Keratinocyte (primary cell): Measurements from ENCODE around the gene ADIPOR2.

Experiments used
- CTCF ChIP-seq, 3 experiments: IDR thresholded peaks in 1 of 3; conservative IDR thresholded peaks in 1 of 3; optimal IDR thresholded peaks in 1 of 3; 2 replicates in 2 of 3; 3 replicates in 1 of 3; pipeline versions ENCODE3 to v1.5.1; 2011; ENCODE audit warnings: low read length in 3 of 3, mild to moderate bottlenecking in 3 of 3, moderate library complexity in 2 of 3, control low read depth in 1 of 3, inconsistent platforms in 1 of 3; ENCODE audit not compliant: insufficient read depth in 2 of 3; ENCODE audit errors: extremely low read depth in 1 of 3
- EZH2 ChIP-seq: IDR thresholded peaks from one replicate; pipeline ENCODE4 v1.6.1; 2012; ENCODE audit warnings: inconsistent platforms, mild to moderate bottlenecking, low read length, moderate library complexity

- no peak for TF ChIP-seq CTCF (optimal IDR thresholded peaks at IDR 0.05 in 1 of 3, IDR thresholded peaks at IDR 0.05 in 1 of 3, conservative IDR thresholded peaks at IDR 0.05 in 1 of 3; ENCODE audit: extremely low read depth in 1 of 3, insufficient read depth in 2 of 3, low read length in 3 of 3)
- no peak for TF ChIP-seq EZH2
Measured at GRCh38 chr12:1663440-1664132, 27.3 kb upstream of the ADIPOR2 start.
